CD14-positive monocyte (primary cell): ENCODE results near the gene SRMS. TPM values are rescaled to one million over a fixed set of nuclear protein-coding genes. Genes with fewer than 3 reads are reported as not detected.
A peak's percentile ranks its signal among the peaks of the same experiment; 100 is the strongest.
"Not testable (repeated sequence)": the region's sequence is repeated elsewhere in the genome, so short reads cannot be mapped to it uniquely, and the experiment has no call there.

ENCODE experiments used
- DNase-seq, 3 donors: peaks; one replicate each; pipeline ENCODE4 v3.0.0-alpha.2; 2011 to 2022
- H2AFZ ChIP-seq: 2 replicates; pipeline ENCODE4 v1.6.0; 2012; ENCODE audit warnings: mild to moderate bottlenecking, low read depth, low read length, inconsistent platforms; ENCODE audit not compliant: insufficient read depth, poor library complexity, severe bottlenecking
- H3K27ac ChIP-seq, 2 donors: 1 replicate in 1 of 2; 2 replicates in 1 of 2; pipeline ENCODE4 v1.5.1; 2012 to 2013; ENCODE audit warnings: low read length in 2 of 2, control low read depth in 1 of 2, inconsistent platforms in 1 of 2, low read depth in 1 of 2, mild to moderate bottlenecking in 1 of 2
- H3K27me3 ChIP-seq, 2 donors: one replicate each; pipeline versions ENCODE4 v1.6.0 to v1.6.1; 2011 to 2013; ENCODE audit warnings: low read length in 2 of 2; ENCODE audit not compliant: control insufficient read depth in 2 of 2, insufficient read depth in 2 of 2
- H3K36me3 ChIP-seq, 2 donors: replicated peaks in 1 of 2; 1 replicate in 1 of 2; 2 replicates in 1 of 2; pipeline versions ENCODE4 v1.5.1 to v1.6.1; 2012 to 2013; ENCODE audit warnings: low read length in 2 of 2, control low read depth in 1 of 2, inconsistent platforms in 1 of 2, mild to moderate bottlenecking in 1 of 2; ENCODE audit not compliant: insufficient read depth in 2 of 2, control insufficient read depth in 1 of 2
- H3K4me1 ChIP-seq, 2 donors: 1 replicate in 1 of 2; 2 replicates in 1 of 2; pipeline versions ENCODE4 v1.5.1 to v1.6.1; 2012 to 2013; ENCODE audit warnings: low read length in 2 of 2, control low read depth in 1 of 2, inconsistent platforms in 1 of 2, mild to moderate bottlenecking in 1 of 2, moderate library complexity in 1 of 2; ENCODE audit not compliant: insufficient read depth in 2 of 2, control insufficient read depth in 1 of 2
- H3K4me2 ChIP-seq: replicated peaks from 2 replicates; pipeline ENCODE3; 2012; ENCODE audit warnings: low read length, moderate library complexity, mild to moderate bottlenecking; ENCODE audit not compliant: poor library complexity, severe bottlenecking; ENCODE audit errors: extremely low read depth
- H3K4me3 ChIP-seq, 3 experiments: fragments of 200-600 bp in 1 of 3; sonication (generic) in 1 of 3; replicated peaks in 1 of 3; 1 replicate in 2 of 3; 2 replicates in 1 of 3; pipeline ENCODE4 v1.5.1; 2011 to 2013; ENCODE audit warnings: low read length in 3 of 3, mild to moderate bottlenecking in 3 of 3, control low read depth in 2 of 3, low read depth in 2 of 3, inconsistent platforms in 1 of 3, moderate library complexity in 1 of 3
- H3K79me2 ChIP-seq: 2 replicates; pipeline ENCODE4 v1.6.0; 2012; ENCODE audit warnings: mild to moderate bottlenecking, control low read depth, inconsistent platforms, low read length, moderate library complexity; ENCODE audit not compliant: insufficient read depth
- H3K9ac ChIP-seq: 2 replicates; pipeline ENCODE4 v1.6.0; 2017; ENCODE audit warnings: low read length, mild to moderate bottlenecking; ENCODE audit not compliant: insufficient read depth, poor library complexity, severe bottlenecking
- H3K9me3 ChIP-seq, 2 donors: replicated peaks in 1 of 2; 1 replicate in 1 of 2; 2 replicates in 1 of 2; pipeline versions ENCODE4 v1.5.1 to v1.6.1; 2012 to 2013; ENCODE audit warnings: low read length in 2 of 2, control low read depth in 1 of 2; ENCODE audit not compliant: control insufficient read depth in 1 of 2, insufficient read depth in 1 of 2
- H4K20me1 ChIP-seq: 2 replicates; pipeline ENCODE4 v1.6.0; 2012; ENCODE audit warnings: mild to moderate bottlenecking, low read length, control low read depth, moderate library complexity; ENCODE audit not compliant: insufficient read depth
- H3K27ac Mint-ChIP-seq, 7 donors: one replicate each; pipeline ENCODE4 v1.8.0; 2020; ENCODE audit warnings: mild to moderate bottlenecking in 7 of 7, mixed read lengths in 7 of 7, moderate library complexity in 6 of 7, inconsistent platforms in 2 of 7
- H3K27me3 Mint-ChIP-seq, 3 donors: one replicate each; pipeline ENCODE4 v1.8.0; 2021 to 2022; ENCODE audit warnings: low read depth in 3 of 3, mild to moderate bottlenecking in 3 of 3, mixed read lengths in 3 of 3, moderate library complexity in 3 of 3, inconsistent platforms in 1 of 3
- H3K36me3 Mint-ChIP-seq, 2 donors: one replicate each; pipeline ENCODE4 v1.8.0; 2020; ENCODE audit warnings: mixed read lengths in 2 of 2, inconsistent platforms in 1 of 2, mild to moderate bottlenecking in 1 of 2
- H3K4me1 Mint-ChIP-seq: one replicate; pipeline ENCODE4 v1.8.0; 2020; ENCODE audit warnings: mild to moderate bottlenecking, mixed read lengths
- H3K4me3 Mint-ChIP-seq, 2 donors: one replicate each; pipeline ENCODE4 v1.8.0; 2020; ENCODE audit warnings: mild to moderate bottlenecking in 2 of 2, mixed read lengths in 2 of 2, moderate library complexity in 1 of 2
- H3K9me3 Mint-ChIP-seq, 7 donors: one replicate each; pipeline ENCODE4 v1.8.0; 2020 to 2022; ENCODE audit warnings: mixed read lengths in 7 of 7, mild to moderate bottlenecking in 6 of 7, moderate library complexity in 6 of 7, inconsistent platforms in 2 of 7
- WGBS: methylation state at CpG from one replicate; pipeline ENCODE4 v1.1.5; 2013; ENCODE audit warnings: missing lambda C conversion rate; ENCODE audit not compliant: insufficient coverage; 5-methylcytosine and 5-hydroxymethylcytosine counted together
- intact Hi-C, 2 donors: fragments of 100-400 bp; cut with micrococcal nuclease; formaldehyde crosslinking; loops; one replicate each; pipeline versions ENCODE4 v1.15.0 to v1.15.1; 2023
- polyA plus RNA-seq, 3 donors: library from polyadenylated mRNA; depleted of rRNA in 1 of 3; unstranded in 2 of 3; stranded (reverse) in 1 of 3; fragments of 300-500 nt in 2 of 3; fragments of >200 nt in 1 of 3; fragmentation: Illumina TruSeq in 2 of 3; gene quantifications; 1 replicate in 2 of 3; 2 replicates in 1 of 3; pipeline ENCODE4 v1.2.3, GENCODE V29; 2012 to 2021
- TF ChIP-seq, protein P1 (sequence below): fragments of 200-600 bp; IDR thresholded peaks from one replicate; pipeline ENCODE4 v1.8.0; 2022; ENCODE audit warnings: antibody characterized with exemption, mild to moderate bottlenecking

The SRMS gene
- polyA plus RNA-seq, 3 donors, result not detected

DNA sequence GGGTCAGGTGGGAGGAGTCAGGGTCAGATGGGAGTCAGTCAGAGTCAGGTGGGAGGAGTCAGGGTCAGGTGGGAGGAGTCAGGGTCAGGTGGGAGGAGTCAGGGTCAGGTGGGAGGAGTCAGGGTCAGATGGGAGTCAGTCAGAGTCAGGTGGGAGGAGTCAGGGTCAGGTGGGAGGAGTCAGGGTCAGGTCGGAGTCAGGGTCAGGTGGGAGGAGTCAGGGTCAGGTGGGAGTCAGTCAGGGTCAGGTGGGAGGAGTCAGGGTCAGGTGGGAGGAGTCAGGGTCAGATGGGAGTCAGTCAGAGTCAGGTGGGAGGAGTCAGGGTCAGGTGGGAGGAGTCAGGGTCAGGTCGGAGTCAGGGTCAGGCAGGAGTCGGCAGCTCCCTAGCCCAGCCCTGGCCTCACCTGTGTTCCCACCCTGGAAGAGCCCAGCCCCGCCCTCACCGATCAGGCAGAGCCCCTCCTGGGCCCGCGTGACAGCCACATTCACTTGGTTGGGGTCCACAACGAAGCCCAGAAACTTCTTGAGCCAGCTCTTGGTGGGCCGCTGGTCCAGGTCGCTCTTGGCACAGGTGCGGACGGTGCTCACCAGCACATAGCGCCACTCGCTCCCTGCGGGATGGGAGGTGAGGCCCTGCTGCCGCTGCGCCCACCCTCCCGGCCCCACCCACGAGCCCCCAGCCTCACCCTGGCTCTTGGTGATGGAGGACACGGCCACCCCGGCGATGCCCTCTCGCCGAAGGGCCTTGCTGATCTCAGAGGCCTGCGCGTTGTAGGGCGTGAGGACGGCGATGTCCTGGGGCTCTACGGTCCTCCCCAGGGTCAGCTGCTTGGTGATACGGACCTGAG lies 12.2 kb upstream of the SRMS start:
- H3K9me3 ChIP-seq, H3K4me1 Mint-ChIP-seq, H3K4me3 Mint-ChIP-seq, H3K4me2 ChIP-seq, H3K27ac ChIP-seq, H2AFZ ChIP-seq, DNase-seq, H3K9ac ChIP-seq, H3K4me1 ChIP-seq, H3K4me3 ChIP-seq, H3K79me2 ChIP-seq, H3K27ac Mint-ChIP-seq: not testable (repeated sequence)
- Mint-ChIP-seq H3K36me3 (peaks cover 30 to 56% of the 10 kb centered on the region in 2 donors), H3K27me3 (peaks cover 12 to 73% (median 52%) of the 10 kb centered on the region in 3 donors), H3K9me3 (peaks cover 0 to 17% (median 4%) of the 10 kb centered on the region in 7 donors)
- WGBS, result 97% methylated on average over 27 of the region's 31 CpGs
- H3K27me3 ChIP-seq, result peaks cover 0 to 51% of the 10 kb centered on the region in 2 donors
- peaks cover 84% of the 10 kb centered on the region for H4K20me1 ChIP-seq
- intact Hi-C loops, result loop anchor here in 1 of 2 donors (10.0 kb wide), 1 partner anchor 335 kb away; the partner anchor contains the start of gene DNAJC5
- H3K36me3 ChIP-seq, result peaks cover 26 to 51% of the 10 kb centered on the region in 2 donors

DNA sequence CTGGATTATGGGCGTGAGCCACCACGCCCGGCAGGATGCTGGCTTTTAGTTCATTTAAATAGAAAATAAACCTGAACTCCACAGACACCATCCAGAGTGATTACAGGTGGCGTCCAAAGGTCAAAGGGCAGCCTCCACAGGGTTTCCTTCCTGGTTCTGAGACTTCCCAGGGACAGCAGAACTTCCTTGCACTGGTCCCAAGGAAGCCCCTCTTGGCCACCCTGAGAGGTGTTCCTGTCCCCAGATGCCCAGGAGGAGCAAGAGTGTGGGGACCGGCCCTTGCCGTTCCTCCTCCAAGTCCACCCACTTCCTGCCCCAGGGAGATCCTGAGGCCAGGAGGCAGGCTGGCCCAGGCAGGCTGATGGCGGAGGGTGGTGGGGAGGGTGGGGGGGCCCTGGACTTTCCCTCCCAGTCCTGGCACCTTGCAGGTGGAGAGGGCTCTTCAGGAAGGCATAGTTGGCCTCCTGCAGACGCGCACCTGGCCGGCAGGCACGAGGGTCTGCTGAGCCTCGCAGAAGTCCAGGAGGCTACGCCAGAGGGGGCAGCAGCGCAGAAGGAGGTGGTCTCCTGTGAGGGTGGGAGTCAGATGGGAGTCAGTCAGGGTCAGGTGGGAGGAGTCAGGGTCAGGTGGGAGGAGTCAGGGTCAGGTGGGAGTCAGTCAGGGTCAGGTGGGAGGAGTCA lies 11.4 kb upstream of the SRMS start:
- Histone ChIP-seq H2AFZ (no peak overlapping the region), H3K9me3 (no peaks in the 10 kb centered on the region), H4K20me1 (peaks cover 79% of the 10 kb centered on the region), H3K4me2 (no peak overlapping the region), H3K27me3 (peaks cover 2 to 52% of the 10 kb centered on the region in 2 donors), H3K79me2 (no peaks in the 10 kb centered on the region), H3K4me1 (peaks cover under 1 to 3% of the 10 kb centered on the region in 2 donors), H3K27ac (no peak overlapping the region), H3K36me3 (peaks cover 22 to 44% of the 10 kb centered on the region in 2 donors), H3K4me3 (no peak overlapping the region), H3K9ac (no peak overlapping the region)
- TF ChIP-seq, protein P1, sequence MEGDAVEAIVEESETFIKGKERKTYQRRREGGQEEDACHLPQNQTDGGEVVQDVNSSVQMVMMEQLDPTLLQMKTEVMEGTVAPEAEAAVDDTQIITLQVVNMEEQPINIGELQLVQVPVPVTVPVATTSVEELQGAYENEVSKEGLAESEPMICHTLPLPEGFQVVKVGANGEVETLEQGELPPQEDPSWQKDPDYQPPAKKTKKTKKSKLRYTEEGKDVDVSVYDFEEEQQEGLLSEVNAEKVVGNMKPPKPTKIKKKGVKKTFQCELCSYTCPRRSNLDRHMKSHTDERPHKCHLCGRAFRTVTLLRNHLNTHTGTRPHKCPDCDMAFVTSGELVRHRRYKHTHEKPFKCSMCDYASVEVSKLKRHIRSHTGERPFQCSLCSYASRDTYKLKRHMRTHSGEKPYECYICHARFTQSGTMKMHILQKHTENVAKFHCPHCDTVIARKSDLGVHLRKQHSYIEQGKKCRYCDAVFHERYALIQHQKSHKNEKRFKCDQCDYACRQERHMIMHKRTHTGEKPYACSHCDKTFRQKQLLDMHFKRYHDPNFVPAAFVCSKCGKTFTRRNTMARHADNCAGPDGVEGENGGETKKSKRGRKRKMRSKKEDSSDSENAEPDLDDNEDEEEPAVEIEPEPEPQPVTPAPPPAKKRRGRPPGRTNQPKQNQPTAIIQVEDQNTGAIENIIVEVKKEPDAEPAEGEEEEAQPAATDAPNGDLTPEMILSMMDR, result no peak
- DNase-seq, result no peak
- WGBS, result 100% methylated on average over 4 of the region's 14 CpGs
- peaks cover 0 to 15% (median 2%) of the 10 kb centered on the region in 7 donors for H3K9me3 Mint-ChIP-seq
- H3K27me3 Mint-ChIP-seq, result peaks cover 16 to 73% (median 53%) of the 10 kb centered on the region in 3 donors
- intact Hi-C loops, result no loop called here
- peaks cover 3% of the 10 kb centered on the region for H3K4me1 Mint-ChIP-seq
- peak overlapping the region in 1 of 2 donors; percentile 30 for H3K4me3 Mint-ChIP-seq
- H3K27ac Mint-ChIP-seq, result no peak overlapping the region
- H3K36me3 Mint-ChIP-seq, result peaks cover 26 to 50% of the 10 kb centered on the region in 2 donors
